ENCODE data around the gene CFD.
"Not testable (repeated sequence)": the region's sequence is repeated elsewhere in the genome, so short reads cannot be mapped to it uniquely, and the experiment has no call there.

CFD gene

GRCh38 chr19:883661-884211 is 24.3 kb downstream of the CFD start:
- H3K27me3 ChIP-seq (ENCODE audit: control insufficient read depth, insufficient read depth, low read length): no peaks in the 10 kb centered on the region
- no peak overlapping the region for H3K9ac ChIP-seq (ENCODE audit: low read length)
- no peaks in the 10 kb centered on the region for H3K4me1 ChIP-seq (ENCODE audit: control insufficient read depth, insufficient read depth, low read length)
- peaks cover 22% of the 10 kb centered on the region for H3K36me3 ChIP-seq (ENCODE audit: control insufficient read depth, insufficient read depth, low read length)
- H3K27ac ChIP-seq (ENCODE audit: low read depth, low read length): no peak overlapping the region
- no peak overlapping the region for H3K4me3 ChIP-seq (ENCODE audit: low read length)

- H3K36me3 ChIP-seq (ENCODE audit: control insufficient read depth, insufficient read depth, low read length): peaks cover 25% of the 10 kb centered on the region
- no peaks in the 10 kb centered on the region for H3K4me1 ChIP-seq (ENCODE audit: control insufficient read depth, insufficient read depth, low read length)
- no peaks in the 10 kb centered on the region for H3K27me3 ChIP-seq (ENCODE audit: control insufficient read depth, insufficient read depth, low read length)
- H3K4me3 ChIP-seq (ENCODE audit: low read length): no peak overlapping the region
- H3K9ac ChIP-seq (ENCODE audit: low read length): no peak overlapping the region
- H3K27ac ChIP-seq (ENCODE audit: low read depth, low read length): no peak overlapping the region
Observed at GRCh38 chr19:884420-885211, 25.2 kb downstream of the CFD start.

- Histone ChIP-seq H3K27ac (ENCODE audit: low read depth, low read length) (no peak overlapping the region), H3K4me1 (ENCODE audit: control insufficient read depth, insufficient read depth, low read length) (no peaks in the 10 kb centered on the region), H3K4me3 (ENCODE audit: low read length) (no peak overlapping the region), H3K9ac (ENCODE audit: low read length) (no peak overlapping the region), H3K36me3 (ENCODE audit: control insufficient read depth, insufficient read depth, low read length) (peaks cover 24% of the 10 kb centered on the region), H3K27me3 (ENCODE audit: control insufficient read depth, insufficient read depth, low read length) (no peaks in the 10 kb centered on the region)
Observed at GRCh38 chr19:885536-886224, 26.2 kb downstream of the CFD start.

GRCh38 chr19:887072-887471 is 27.6 kb downstream of the CFD start:
- H3K9ac ChIP-seq (ENCODE audit: low read length): no peak overlapping the region
- H3K4me1 ChIP-seq (ENCODE audit: control insufficient read depth, insufficient read depth, low read length): no peaks in the 10 kb centered on the region
- no peaks in the 10 kb centered on the region for H3K27me3 ChIP-seq (ENCODE audit: control insufficient read depth, insufficient read depth, low read length)
- H3K4me3 ChIP-seq (ENCODE audit: low read length): no peak overlapping the region
- no peak overlapping the region for H3K27ac ChIP-seq (ENCODE audit: low read depth, low read length)
- peaks cover 18% of the 10 kb centered on the region for H3K36me3 ChIP-seq (ENCODE audit: control insufficient read depth, insufficient read depth, low read length)

- peaks cover 17% of the 10 kb centered on the region for H3K36me3 ChIP-seq (ENCODE audit: control insufficient read depth, insufficient read depth, low read length)
- no peak overlapping the region for H3K27ac ChIP-seq (ENCODE audit: low read depth, low read length)
- no peaks in the 10 kb centered on the region for H3K27me3 ChIP-seq (ENCODE audit: control insufficient read depth, insufficient read depth, low read length)
Observed at GRCh38 chr19:887599-887998, 28.1 kb downstream of the CFD start.

GRCh38 chr19:888581-889385 is 29.3 kb downstream of the CFD start:
- H3K27ac ChIP-seq (ENCODE audit: low read depth, low read length): no peak overlapping the region
- peaks cover 11% of the 10 kb centered on the region for H3K36me3 ChIP-seq (ENCODE audit: control insufficient read depth, insufficient read depth, low read length)

More at GRCh38 chr19:887599-887998, 28.1 kb downstream of the CFD start:
- Histone ChIP-seq H3K4me1 (ENCODE audit: control insufficient read depth, insufficient read depth, low read length) (no peaks in the 10 kb centered on the region), H3K9ac (ENCODE audit: low read length) (no peak overlapping the region), H3K4me3 (ENCODE audit: low read length) (no peak overlapping the region)

DNA sequence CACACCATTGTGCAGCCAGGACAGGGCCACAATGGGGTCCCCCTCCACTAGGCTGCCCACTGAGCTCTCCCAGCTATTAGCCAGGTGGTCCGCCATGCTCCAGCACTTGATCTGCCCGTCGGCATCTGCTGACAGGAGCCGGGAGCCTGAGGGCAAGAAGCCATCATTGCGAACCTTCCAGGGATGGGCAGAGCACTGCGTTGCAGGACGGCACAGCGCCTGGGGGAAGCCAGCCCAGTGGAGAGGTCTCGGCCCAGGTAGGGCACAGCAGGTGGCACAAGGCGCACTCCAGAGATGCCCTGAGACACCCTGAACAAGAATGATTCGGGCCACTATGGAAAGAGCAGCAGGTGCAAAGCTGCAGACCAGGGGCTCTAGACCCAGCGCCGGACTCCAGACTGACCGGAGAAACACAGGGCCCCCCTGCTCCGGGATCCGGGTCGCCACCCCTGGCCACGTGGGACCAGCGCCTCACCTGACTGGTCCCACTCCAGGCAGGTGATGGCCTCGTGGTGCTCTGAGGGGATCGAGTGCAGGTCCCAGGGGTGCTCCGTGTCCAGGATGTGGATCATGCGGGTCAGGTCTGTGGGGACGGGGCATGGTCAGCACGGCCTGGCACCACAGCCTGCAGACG is 30.3 kb downstream of the CFD start:
- no peak overlapping the region for H3K27ac ChIP-seq (ENCODE audit: low read depth, low read length)
- H3K27me3 ChIP-seq (ENCODE audit: control insufficient read depth, insufficient read depth, low read length): no peaks in the 10 kb centered on the region
- no peaks in the 10 kb centered on the region for H3K4me1 ChIP-seq (ENCODE audit: control insufficient read depth, insufficient read depth, low read length)
- peaks cover 10% of the 10 kb centered on the region for H3K36me3 ChIP-seq (ENCODE audit: control insufficient read depth, insufficient read depth, low read length)
- no peak overlapping the region for H3K4me3 ChIP-seq (ENCODE audit: low read length)
- no peak overlapping the region for H3K9ac ChIP-seq (ENCODE audit: low read length)

More at GRCh38 chr19:888581-889385, 29.3 kb downstream of the CFD start:
- Histone ChIP-seq H3K4me1 (ENCODE audit: control insufficient read depth, insufficient read depth, low read length) (no peaks in the 10 kb centered on the region), H3K9ac (ENCODE audit: low read length) (no peak overlapping the region), H3K27me3 (ENCODE audit: control insufficient read depth, insufficient read depth, low read length) (no peaks in the 10 kb centered on the region), H3K4me3 (ENCODE audit: low read length) (no peak overlapping the region)

- H3K27ac ChIP-seq (ENCODE audit: low read depth, low read length): no peak overlapping the region
- peaks cover 6% of the 10 kb centered on the region for H3K36me3 ChIP-seq (ENCODE audit: control insufficient read depth, insufficient read depth, low read length)
- no peak overlapping the region for H3K4me3 ChIP-seq (ENCODE audit: low read length)
- no peaks in the 10 kb centered on the region for H3K27me3 ChIP-seq (ENCODE audit: control insufficient read depth, insufficient read depth, low read length)
- H3K9ac ChIP-seq (ENCODE audit: low read length): no peak overlapping the region
- H3K4me1 ChIP-seq (ENCODE audit: control insufficient read depth, insufficient read depth, low read length): no peaks in the 10 kb centered on the region
Observed at GRCh38 chr19:890831-891230, 31.4 kb downstream of the CFD start.

DNA sequence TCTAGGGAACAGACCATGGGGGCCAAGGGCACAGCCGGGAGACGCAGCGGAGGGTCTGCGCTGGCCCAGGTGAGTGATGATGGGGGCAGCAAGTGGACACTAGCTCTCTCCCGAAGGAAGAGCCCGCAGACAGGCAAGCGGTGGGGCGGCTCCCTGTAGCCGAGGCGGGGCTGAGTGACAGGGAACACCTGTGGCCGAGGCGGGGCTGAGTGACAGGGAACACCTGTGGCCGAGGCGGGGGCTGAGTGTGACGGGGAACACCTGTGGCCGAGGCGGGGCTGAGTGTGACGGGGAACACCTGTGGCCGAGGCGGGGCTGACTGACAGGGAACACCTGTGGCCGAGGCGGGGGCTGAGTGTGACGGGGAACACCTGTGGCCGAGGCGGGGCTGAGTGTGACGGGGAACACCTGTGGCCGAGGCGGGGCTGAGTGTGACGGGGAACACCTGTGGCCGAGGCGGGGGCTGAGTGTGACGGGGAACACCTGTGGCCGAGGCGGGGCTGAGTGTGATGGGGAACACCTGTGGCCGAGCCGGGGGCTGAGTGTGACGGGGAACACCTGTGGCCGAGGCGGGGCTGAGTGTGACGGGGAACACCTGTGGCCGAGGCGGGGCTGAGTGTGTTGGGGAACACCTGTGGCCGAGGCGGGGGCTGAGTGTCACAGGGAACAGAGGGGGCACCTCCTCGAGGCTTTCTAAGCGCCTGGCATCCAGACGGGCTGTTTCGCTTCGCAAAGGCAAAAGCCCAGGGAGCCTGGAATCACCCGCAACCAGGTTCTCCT is 32.1 kb downstream of the CFD start:
- not testable (repeated sequence) for H3K27ac ChIP-seq (ENCODE audit: low read depth, low read length); H3K27me3 ChIP-seq (ENCODE audit: control insufficient read depth, insufficient read depth, low read length); H3K4me1 ChIP-seq (ENCODE audit: control insufficient read depth, insufficient read depth, low read length); H3K36me3 ChIP-seq (ENCODE audit: control insufficient read depth, insufficient read depth, low read length)
- Histone ChIP-seq H3K9ac (ENCODE audit: low read length) (peak overlapping the region; percentile 56), H3K4me3 (ENCODE audit: low read length) (peak overlapping the region; percentile 73)

GRCh38 chr19:892243-892893 is 32.9 kb downstream of the CFD start:
- H3K27me3 ChIP-seq (ENCODE audit: control insufficient read depth, insufficient read depth, low read length): no peaks in the 10 kb centered on the region
- H3K27ac ChIP-seq (ENCODE audit: low read depth, low read length): peak overlapping the region; percentile 97
- no peaks in the 10 kb centered on the region for H3K4me1 ChIP-seq (ENCODE audit: control insufficient read depth, insufficient read depth, low read length)
- peaks cover 6% of the 10 kb centered on the region for H3K36me3 ChIP-seq (ENCODE audit: control insufficient read depth, insufficient read depth, low read length)
- H3K4me3 ChIP-seq (ENCODE audit: low read length): peak overlapping the region; percentile 73
- H3K9ac ChIP-seq (ENCODE audit: low read length): peak overlapping the region; percentile 56

Data from rectal smooth muscle tissue (tissue), 1 donor.